HG03460 (cell line): ENCODE measurements around the gene KLHL9.
A peak's percentile ranks its signal among the peaks of the same experiment; 100 is the strongest.
"Not testable (repeated sequence)": the region's sequence is repeated elsewhere in the genome, so short reads cannot be mapped to it uniquely, and the experiment has no call there.

Source experiments
- ATAC-seq: cut with Tn5 transposase; IDR thresholded peaks from one replicate; pipeline ENCODE4 v1.9.1; 2021; ENCODE audit not compliant: unreplicated experiment

The KLHL9 gene, protein sequence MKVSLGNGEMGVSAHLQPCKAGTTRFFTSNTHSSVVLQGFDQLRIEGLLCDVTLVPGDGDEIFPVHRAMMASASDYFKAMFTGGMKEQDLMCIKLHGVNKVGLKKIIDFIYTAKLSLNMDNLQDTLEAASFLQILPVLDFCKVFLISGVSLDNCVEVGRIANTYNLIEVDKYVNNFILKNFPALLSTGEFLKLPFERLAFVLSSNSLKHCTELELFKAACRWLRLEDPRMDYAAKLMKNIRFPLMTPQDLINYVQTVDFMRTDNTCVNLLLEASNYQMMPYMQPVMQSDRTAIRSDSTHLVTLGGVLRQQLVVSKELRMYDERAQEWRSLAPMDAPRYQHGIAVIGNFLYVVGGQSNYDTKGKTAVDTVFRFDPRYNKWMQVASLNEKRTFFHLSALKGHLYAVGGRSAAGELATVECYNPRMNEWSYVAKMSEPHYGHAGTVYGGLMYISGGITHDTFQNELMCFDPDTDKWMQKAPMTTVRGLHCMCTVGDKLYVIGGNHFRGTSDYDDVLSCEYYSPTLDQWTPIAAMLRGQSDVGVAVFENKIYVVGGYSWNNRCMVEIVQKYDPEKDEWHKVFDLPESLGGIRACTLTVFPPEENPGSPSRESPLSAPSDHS

DNA sequence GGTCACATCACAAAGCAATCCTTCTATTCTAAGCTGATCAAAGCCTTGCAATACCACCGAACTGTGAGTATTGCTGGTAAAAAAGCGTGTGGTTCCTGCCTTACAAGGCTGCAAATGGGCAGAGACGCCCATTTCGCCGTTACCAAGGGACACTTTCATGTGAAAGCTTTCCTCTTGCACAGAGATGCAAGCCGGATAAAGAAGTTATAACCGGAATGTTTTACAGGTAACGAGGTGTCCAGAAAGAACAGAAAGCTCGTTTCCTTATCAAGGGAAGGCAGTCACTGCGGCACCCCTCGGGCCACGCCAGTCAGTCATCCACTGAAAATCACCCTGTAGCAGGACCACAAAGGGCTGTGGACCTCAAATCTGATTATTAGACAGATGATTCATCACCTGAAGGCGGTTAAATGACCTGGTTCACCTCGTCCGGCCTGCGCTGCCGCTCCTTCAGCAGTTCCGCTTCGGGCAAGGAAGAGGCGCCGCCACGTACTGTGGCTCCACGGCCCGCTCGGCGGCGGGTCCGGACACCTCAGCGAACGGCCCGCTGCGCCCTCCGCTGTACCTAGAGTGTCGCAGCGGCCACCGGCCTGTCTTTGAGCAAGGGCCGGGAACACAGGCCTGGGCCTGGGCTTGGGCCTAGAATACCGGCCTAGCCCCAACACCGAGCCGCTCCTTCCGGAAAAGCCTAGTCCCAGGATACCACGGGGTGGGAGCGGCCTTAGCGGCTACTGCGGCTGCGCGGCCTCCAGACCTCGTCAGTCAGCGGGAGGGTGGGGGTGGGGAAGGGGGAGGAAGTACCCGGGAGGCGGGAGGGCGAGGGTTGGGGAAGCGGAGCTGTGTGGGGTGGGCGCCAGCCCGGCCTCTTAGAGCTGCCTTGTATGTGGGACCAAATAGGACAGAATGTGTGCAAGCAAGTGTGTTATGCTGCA is at the start of gene KLHL9:
Gene KLHL9 (minus strand): TSS at position 704 of the 932 bp plus-strand sequence. CDS start 545 bp downstream, at position 159.
- peak; percentile 84 for ATAC-seq

DNA sequence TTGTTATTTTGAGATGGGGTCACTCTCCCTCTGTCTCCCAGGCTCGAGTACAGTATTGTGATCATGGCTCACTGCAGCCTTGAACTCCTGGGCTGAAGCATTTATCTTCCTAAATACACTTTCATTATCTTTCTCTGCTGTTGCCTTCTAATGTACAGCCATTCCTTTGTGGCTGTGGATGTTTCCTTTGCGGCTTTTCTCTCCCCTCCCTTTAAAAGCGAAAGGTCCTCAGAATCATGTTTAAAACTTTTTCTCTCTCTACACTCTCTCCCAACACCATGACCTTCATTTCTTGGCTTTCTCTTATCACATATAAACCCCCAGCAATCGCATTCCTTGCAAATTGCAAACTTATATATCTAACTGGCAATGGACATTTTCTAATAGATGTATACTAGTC is 48.4 kb upstream of the KLHL9 start:
- no peak for ATAC-seq

DNA sequence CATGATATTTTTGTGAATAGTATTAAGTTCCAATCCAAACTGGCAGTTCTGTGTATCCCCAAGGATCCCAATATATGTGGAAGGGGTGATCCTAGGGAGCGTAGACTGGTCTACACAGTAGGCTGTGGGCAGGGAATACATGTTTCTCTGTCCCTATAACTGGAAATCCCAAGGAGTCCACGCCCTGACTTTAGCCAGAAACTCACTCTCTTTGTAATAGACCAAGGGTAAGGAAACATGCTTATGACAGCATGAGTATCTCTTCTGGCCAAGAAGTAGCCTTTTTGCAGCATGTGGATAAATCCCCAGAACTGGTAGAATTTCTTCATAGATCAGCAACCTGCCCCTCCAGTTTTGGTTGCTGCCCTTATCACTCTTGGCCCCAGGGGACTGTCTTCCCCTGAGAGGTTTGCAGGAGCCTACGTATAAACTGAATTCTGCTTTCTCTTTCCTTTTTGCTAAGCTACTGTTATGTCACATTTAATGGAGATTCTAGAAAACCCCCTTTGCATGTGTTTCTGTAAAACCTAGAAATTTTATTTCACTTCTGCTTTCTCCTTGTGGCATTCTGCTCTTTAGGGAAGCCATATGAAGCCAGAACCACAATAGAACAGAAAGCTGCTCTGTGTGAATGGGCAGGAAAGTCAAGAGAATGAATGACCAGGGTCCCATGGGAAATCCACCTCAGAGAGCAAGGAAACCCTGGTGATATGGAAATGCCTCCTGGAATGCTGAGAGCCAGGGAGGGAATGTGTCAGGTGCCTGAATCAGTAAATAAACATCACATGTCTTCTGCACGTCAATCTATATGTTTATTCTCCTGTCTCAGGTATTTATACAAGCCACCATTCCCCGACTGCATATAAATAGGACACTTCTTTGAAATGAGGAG is 46.5 kb upstream of the KLHL9 start:
- peak; percentile 96 for ATAC-seq

DNA sequence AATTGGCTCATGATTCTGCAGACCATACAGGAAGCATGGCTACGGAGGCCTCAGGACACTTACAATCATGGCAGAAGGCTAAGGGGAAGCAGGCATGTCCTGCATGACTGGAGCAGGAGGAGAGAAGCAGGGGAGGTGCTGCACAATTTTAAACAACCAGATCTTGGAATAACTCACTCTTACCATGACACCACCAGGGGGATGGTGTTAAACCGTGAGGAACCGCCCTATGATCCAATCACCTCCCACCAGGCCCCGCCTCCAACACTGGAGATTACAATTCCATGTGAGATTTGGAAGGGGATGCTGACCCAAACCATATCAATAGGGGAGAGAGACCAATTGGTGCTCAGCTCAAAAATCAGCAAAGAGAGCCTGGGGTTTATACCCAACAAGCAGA is 36.3 kb upstream of the KLHL9 start:
- not testable (repeated sequence) for ATAC-seq

DNA sequence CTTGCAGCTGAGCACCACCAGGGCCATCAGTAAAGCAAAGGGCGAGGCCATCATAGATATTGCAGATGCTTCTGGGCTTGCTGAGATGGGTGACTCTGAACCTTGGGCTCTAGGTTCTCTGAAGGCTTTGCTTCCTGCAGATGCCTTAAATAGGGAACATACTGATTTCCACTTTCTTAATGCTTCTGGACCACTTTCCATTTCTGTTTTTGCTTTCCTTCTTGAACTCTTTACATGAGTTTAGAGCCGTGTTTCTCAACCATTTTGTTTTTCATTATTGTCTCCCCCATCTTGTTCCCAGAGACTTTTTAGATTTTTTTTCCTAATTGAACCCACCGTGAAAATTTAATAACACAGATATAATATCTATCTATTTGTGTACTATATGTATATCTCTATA is 32.8 kb upstream of the KLHL9 start, which contains the start of gene IFNA13:
Gene IFNA13 (minus strand): TSS at position 101 of the 400 bp plus-strand sequence. CDS start 47 bp downstream, at position 54.
- ATAC-seq = no peak

DNA sequence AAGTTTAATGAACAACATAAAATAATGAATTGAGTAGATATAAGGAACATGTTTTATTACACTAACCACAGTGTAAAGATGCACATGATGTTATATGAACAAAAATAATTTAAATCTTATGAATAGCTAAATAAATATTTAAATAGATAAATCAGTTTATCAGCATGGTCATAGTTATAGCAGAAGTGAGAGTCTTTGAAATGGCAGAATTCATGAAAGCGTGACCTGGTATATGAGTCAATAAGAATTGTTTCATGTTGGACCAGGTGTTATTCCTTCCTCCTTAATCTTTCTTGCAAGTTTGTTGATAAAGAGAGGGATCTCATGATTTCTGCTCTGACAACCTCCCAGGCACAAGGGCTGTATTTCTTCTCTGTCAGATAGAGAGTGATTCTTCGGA is 32.0 kb upstream of the KLHL9 start:
- ATAC-seq = peak; percentile 89

DNA sequence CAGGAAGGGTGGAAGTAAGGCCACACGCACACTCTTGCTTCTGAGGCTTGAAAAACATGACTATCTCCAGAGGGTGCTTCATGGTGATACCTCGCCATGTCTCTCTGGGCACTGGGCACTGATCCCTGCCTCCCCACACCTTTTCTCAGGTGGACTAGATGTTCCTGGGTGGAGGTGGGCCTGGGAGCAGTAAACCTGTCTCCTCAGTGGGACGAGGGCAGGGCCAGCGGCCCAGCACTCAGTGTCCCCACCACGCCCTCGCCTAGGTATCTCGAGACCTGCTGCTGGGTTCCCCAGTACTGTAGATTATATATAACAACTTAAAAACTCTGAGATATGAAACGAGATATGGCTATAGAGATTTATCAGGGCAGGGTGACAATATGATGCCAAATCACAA is 27.1 kb upstream of the KLHL9 start:
- no peak for ATAC-seq

DNA sequence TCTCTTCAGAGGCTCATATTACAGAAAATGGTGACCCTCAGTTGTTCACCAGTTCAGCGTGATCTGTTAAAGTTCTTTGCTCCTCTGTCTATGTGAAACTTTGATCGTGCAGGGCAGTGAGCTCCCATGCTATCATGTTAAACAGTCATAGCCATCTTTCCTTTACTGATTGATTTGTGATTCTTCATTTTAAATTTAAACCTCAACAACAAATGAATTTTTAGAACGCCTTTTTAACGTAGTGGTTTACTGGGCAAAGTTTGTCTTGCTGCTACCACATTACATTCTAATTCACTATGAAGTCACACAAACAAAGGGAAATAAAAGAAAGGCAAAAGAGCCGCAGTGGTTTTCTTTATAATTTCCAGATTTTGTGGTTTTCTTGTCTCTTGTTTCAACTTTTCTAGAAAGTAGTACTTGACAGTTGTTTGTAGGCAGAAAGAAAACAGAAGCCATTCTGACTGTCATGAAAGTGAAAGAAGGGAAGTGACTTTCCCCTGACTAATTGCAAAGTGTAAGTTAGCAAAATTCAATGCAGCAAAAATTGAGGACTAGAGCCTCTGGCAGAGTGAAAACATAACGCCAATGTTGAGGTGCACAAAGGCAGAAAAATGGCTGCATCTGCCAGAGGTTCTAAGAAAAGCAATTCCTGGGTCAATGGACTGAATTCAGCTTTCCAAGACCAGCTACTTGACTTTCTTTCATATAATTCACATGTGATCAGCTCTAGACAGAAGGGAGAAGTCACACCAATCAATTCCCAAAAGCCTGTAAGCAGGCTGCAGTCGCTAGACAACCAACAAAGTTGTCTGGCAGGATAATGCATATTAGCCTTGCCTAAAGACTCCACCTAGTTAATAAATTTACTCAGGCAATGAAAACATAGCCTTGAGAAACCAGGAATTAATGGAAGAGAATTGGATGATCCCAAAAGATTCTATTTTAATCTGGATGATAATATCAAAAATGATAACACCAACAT is 22.6 kb upstream of the KLHL9 start:
- peak; percentile 95 for ATAC-seq

DNA sequence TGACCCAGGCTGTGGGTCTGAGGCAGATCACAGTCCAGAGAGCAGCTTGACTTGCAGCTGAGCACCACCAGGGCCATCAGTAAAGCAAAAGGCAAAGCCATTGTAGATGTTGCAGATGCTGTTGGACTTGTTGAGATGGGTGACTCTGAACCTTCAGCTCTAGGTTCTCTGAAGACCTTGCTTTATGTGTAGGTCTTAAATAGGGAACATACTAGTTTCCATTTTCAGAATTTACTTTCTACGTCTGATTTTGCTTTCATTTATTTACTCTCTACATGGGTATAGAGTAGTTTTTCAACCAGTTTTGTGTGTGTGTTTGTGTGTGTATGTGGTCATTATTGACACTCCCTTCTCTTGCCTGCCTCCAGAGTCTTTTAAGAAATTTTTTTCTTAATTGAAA is 15.6 kb upstream of the KLHL9 start, which contains the start of gene IFNA6:
Gene IFNA6 (minus strand): TSS at position 101 of the 400 bp plus-strand sequence. CDS start 0 bp downstream, at position 101.
- no peak for ATAC-seq

DNA sequence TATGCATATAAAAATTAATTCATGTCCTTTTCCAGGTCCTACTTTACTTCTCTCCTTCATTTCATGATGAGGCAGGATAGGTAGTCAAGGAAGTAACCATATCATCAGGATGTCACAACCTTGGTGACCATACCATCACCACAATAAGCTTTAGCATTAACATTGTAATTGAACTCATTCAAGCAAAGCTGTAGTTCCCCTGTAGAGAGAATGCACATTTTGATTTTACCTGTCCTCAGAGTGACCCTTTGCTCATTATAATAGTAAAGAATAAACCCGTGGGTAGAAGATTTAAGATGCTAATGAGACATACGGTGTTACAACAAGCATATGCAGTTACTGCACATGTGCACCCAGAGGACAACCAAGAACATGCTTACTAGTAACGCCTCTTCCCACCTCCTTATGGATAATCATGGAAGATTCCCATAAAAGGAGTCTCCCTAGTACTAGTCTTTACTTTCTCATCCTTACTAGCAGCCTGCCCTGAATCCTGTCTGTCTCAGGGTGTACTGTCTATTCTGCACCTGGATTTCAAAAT is 13.3 kb upstream of the KLHL9 start:
- ATAC-seq = no peak

DNA sequence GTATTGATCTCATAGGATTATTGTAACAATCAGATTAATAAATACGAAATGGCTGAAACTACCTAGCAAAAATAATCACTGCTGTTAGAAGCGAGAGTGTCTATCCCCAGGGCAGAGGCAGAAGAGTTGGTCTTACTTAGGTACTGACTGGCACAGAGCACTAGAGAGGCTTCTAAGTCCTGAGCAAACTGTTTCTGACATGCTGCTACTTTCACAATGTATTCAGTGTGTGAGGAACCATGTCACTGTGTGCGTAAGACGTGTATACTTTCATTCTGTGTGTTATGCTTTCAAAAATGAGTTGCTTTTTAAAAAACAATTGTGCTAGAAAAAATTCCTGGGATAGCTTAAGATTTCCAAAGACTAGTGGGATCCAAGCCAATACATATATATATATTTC is 5.5 kb upstream of the KLHL9 start:
- ATAC-seq = no peak

DNA sequence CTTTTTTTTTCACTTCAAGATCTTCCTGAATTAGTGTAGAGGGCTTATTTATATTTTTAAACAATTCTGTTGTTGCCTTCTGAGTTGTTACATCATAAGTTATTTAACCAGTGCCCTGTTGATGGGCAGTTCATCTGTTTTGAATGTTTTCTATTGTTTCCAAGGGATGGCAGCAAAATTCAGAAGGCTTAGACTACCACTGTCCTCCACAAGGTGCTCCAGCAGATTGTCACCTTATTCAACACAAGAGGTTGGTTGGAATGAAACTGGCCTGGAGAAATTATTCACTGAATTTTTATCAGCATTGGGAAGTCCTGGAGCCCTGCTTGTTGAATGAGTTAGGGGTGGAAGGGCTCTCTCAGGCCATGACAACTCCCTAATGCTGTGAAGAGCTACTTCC is 1.3 kb upstream of the KLHL9 start:
- ATAC-seq = no peak

DNA sequence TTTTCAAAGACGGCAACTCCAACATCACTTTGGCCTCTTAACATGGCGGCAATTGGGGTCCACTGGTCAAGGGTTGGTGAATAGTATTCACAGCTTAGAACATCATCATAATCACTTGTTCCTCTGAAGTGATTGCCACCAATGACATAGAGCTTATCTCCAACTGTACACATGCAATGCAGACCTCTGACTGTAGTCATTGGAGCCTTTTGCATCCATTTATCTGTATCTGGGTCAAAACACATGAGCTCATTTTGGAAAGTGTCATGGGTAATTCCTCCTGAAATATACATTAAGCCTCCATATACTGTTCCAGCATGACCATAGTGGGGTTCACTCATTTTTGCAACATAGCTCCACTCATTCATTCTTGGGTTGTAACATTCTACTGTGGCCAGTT is 2.0 kb downstream of the KLHL9 start:
- ATAC-seq = no peak

DNA sequence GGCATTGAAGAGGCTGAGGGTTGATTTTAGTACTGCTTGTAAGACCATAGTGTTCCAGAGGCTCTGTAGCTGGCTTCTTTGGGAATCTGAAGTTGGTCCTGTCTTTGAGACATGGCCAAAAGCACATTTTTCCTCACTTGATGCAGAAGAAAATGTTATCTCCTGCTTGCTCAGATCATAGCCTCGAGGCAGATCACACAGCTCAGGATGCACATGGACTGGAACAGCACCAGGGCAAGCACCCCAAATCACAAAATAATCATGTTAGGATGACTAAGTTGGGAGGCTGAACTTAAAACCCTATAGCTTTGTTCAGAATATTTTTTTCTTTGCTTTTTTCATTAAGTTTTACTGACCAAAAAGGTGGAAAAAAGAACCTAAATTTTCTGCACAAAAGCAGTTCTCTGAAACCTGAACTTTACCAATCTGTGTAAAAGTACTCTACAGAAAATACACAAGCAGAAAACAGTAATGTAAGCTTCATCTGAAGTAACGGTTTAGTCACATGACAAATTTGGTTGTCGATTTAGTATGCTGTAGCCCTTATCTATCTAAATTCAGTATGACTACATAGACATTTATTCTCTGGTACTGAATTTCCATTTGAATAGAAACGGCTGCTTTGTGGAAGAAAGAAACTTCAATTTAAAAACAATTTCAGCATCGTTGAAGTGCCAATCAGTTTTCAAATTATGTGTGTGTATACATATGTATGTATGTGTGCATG is 3.4 kb downstream of the KLHL9 start:
- ATAC-seq = no peak

DNA sequence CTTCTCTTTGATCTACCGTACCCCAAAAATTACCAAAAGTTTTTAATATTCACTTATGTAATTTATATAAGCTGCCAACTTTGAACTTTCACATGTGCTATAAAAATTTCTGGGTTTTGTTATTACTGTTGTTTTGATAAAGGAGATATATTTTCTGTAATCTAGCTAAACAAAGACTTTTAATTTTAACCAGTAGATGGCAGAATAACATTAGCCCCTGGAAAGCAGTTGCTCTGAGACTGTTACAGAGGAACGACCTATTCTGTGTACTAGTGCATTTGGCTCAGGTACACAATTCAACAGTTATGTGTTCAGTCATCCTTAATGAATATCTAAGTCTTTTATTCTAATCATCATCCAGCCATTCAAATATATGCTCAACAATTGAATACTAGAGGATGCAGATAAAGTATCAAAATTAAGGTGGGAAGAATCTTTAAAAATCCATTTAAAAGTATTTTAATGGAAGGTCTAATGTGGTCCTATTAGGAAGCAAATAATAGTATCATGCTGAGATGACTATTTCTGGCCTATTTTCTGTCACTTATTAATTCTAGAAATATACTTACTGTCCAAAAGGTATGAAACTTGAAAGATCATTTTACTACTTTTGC is 8.6 kb downstream of the KLHL9 start:
- ATAC-seq = peak; percentile 80

DNA sequence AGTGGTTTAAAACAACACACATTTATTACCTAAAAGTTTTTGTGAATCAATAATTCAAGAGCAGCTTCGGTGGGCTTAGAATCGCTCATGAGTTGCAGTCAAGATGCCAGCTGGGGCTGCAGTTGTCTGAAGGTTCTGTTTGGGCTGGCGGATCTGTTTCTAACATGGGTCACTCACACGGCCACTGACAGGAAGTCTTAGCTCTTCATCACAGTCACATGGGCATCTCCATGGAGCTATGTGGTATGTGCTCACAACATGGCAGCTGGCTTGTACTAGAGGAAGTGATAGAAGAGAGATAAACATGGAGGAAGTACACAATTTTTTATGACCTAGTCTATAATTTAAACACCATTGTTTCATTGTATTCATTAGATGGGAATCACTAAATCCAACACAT is 11.2 kb downstream of the KLHL9 start:
- no peak for ATAC-seq

DNA sequence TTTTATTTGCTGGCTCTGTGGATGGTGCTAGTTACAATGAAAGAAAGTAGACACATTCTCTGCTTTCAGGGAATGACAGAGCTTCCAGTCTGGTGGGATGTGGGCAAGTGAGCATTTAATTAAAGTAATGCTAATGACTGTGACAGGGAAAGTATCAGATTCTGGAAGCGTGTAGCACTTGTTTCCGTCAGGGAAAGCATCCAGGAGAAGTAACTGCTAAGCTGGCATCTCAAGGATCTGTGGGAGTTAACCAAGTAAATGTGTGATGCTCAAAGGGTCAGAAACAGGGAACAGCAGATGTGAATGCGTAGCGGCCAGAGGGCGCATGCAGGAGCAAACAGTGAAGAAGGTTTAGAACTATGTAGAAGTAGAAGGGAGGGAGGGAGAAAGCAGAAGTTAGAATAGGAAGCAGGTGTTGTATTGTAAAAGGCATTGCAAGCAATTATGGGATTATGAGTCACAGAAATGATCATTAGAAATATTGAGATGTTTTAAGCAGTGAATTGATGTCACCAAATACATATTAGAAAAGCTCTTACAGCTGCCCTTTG is 12.2 kb downstream of the KLHL9 start:
- no peak for ATAC-seq
